CD4-positive, alpha-beta T cell treated with Interleukin-6 for 4 hours (primary cell): ENCODE data around the gene STEEP1.
A peak's percentile ranks its signal among the peaks of the same experiment; 100 is the strongest.
"Not testable (repeated sequence)": the region's sequence is repeated elsewhere in the genome, so short reads cannot be mapped to it uniquely, and the experiment has no call there.

Source experiments
- DNase-seq: peaks from one replicate; pipeline ENCODE4 v3.0.0-alpha.2; 2020; ENCODE audit warnings: mixed read lengths

Gene STEEP1

DNA sequence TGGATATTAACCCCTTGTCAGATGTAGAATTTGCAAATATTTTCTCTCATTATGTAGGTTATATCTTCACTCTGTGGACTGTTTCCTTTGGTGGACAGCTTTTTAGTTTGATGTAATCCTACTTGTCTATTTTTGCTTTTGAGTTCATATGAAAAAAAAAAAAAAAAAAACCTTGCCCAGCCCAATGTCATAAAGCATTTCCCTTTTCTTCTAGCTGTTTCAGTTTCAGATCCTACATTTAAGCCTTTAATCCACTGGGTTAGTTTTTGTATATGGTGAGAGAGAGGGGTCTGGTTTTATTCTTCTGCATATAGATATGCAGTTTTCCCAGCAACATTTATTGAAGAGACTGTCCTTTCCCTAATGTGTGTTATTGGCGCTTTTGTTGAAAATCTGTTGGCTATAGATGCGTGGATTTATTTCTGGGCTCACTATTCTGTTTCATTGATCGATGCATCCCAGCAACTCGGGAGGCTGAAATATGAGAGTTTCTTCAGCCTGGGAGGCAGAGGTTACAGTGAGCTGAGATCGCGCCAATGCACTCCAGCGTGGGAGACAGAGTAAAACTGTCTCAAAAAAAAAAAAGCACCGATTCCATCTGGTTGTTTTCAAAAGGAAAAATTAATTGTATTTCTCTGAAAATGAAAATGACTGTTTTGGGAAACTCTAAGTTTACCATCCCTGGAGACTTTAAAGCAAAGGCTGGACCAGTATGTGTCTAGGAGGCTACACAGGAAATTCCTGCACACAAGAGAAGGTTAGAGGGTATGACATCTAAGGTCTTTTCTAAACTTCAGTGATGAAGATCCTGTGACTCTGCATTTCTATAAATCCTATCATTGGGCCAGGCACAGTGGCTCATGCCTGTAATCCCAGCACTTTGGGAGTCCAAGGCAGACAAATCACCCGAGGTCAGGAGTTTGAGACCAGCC, 35.6 kb downstream of the STEEP1 start:
- no peak for DNase-seq

DNA sequence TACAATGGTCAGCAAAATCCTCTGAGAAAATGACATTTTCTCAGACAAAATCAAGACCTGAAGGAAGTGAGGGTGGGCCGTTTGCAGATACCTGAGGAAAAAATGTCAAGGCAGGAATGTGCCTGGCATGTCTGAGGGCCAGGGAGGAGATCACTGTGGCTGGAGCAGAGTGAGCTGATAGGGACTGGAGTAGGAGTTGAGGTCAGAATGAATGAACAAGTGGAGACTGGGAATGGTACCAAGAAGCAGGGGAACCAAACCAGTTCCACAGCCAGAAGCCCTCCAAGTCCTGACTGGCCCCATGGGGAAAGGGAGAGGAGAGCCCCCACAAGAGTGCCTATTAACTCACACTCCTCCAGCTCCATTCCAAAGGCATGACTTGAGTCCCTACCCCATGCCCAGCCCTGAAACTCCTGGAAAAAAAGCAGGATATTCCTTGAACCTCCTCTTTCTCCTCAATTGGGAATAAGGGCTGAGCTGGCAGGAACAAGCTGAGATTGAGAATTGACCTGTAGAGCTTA, 41.5 kb downstream of the STEEP1 start:
- no peak for DNase-seq

DNA sequence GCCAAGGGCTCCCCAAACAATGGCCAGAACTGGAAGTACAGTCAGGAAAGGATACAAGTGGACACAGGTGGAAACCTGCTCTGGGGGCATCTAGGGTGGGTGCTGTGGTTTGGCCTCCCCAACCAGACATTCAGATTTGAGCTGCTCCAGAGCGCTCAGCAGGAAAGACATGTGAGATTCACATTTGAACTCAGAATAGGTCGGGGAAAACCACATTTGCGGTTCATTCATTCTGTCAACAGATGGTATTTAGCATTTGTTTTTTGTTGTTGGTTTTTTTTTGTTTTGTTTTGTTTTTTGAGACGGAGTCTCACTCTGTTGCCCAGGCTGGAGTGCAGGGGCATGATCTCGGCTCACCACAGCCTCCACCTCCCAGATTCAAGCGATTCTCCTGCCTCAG, 44.0 kb downstream of the STEEP1 start:
- DNase-seq: no peak

DNA sequence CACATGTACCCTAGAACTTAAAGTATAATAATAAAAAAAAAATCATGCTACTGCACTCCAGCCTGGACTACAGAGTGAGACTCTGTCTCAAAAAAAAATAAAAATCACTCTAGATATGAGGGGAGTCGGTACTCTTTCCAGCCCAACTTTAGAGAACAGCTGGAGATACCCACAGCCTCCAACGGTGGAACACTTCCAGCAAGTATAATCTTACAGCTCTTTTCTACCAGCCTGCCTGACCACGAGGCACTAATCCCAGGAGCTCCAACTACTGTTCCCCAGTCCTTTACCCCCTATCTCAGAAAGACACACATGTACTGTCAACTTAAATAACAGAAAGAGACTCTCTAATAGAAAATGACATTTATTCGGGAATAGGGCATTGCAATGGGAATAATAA, 46.8 kb downstream of the STEEP1 start:
- DNase-seq: no peak

DNA sequence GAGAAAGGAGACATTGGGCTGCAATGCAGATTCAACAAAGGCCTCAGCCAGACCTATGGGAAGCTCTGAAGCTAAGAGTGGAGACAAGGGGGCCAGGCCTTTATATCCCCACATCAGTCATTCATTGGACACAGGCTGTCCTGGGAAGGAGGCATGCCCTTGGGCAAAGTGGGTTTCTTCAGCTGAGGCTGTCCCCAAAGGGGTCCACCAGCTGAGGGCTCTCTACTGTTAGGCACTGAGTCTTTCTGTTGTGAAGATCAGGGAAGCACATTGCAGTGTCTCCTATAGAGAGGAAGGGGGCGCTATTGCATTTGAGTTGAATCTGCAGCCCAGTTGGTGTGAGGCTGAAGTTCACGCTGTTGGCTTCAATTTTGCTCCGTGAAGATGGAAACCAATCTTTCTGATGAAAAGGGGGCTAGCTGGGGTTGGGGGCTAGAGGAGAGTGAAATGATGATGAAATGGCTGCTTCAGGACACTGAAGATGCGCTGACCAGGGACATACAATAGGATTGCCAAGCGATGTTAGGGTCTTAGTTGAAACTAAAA, 49.0 kb downstream of the STEEP1 start:
- DNase-seq: peak; percentile 49

DNA sequence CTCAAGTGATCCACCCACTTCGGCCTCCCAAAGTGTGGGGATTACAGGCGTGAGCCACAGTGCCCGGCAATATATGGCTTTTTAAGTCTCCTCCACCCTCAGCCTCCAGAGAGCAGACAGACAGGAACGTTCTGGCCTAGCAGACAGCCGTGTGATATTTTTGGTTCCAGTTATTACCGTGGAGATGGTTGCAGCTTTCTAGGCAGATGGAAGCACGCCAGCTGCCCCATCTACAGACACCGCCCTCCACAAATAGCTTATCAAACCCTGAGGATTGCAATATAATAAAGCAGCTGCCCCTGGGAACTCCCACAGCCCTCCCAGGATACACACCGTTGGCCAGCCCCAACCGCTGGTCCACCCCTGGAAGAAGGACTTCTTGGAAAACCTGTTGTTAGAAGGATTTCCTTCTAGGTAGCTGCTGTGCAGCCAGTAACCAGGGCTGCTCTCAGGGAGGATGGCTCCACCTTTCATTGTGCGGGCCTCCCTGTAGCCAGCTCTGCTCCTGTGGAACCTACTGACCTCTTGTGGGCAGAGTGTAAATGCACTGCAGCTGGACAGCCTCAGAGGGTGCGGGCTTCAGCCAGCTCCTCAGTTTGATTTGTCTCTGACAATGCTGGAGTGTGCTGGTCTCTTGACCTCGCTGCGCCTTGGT, 52.9 kb downstream of the STEEP1 start:
- peak; percentile 21 for DNase-seq

DNA sequence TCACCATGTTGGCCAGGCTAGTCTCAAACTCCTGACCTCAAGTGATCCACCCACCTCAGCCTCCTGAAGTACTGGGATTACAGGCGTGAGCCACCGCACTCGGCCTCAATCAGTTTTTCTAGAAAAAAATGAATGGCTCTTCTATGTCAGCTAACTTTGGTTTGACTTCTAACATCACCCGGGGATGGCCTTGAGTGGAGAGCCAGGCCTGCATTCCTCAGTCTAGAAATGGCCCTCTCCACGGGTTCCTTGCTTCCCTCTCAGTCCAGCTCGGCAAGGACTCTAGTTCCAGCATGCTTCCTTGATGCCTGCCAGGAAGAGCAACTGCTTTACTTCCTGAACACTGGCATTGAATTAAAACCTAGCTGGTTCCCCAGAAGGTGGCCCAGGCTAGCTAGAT, 58.0 kb downstream of the STEEP1 start:
- DNase-seq: no peak

DNA sequence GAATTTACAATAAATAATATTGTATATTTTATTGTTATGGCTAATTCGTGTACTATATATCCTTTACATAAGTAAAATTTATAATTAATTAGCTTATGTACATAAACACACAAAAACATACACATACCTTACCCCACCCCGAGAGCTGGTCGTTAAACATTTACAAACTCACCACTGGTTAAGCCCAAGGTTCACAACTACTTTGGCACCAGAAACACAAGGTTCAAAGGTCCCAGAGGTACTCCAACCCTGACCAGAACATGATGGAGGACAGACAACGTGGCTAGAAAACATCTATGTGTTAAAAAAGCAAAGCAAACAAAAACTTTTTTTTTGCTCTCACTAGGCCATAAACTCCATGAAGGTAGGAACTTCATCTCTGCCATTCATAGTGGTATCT, 59.3 kb downstream of the STEEP1 start:
- no peak for DNase-seq

DNA sequence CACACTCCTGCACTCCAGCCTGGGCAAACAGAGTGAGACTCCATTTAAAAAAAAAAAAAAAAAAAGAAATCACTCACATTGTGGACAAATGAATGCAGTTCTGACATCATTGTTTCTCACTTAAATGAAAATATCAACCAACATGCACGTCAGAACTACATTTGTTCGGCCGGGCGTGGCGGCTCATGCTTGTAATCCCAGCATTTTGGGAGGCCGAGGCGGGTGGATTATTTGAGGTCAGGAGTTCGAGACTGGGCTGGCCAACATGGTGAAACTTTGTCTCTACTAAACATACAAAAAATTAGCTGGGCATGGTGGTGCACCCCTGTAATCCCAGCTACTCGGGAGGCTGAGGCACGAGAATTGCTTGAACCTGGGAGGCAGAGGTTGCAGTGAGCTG, 60.1 kb downstream of the STEEP1 start:
- not testable (repeated sequence) for DNase-seq

DNA sequence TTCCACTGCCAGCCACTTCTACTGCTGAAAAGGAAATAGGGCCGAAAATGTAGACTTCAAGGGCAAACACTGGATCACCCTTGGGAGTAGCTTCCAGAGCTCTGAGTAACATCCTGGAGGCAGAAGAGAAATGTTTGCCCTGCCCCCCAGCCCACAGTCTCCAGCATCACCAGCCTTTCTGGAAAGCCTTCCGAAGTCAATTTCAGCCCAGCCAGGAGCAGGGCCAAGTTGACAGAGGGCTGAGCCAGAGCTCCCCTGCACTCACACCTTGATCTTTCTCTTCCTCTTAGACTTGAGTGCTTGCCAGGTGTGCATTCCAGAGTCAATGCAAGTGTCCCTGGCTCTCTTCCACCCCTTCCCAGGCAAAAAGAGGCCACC, 61.7 kb downstream of the STEEP1 start:
- DNase-seq: no peak

DNA sequence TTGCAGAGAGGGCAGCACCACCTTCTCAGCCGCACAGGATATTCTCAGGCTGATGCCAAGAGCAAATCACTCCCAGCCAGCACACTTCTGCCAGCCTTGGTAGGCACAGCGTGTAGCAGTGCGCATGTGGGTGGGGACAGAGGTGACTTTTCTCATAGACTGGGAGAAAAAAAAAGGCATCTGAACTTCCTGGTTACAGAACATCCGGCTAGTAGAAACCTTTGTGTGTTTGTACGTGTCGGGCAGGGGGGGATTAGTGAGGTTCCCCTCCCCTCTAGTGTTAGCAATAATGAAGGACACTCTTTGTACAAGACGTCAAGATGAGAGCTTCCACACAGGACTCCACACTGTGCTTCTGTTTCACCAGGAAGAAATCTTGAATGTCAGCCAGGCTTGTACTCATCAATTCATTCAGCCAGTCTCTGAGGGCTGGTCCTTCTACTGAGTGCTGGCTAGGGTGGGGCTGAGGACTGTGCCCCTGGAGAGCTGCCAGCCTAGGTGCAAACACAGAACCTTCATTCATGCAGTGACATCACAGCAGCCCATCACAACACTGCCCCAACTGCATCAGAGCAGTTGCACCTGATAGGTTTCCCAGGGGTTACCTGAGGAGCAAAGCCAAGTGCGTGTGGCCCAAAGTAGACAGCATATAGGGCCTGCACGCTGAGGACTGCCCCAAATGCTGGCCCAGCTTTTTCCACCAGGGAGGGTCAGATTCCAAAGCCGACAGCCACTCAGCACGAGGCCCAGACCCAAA, 62.3 kb downstream of the STEEP1 start:
- peak; percentile 58 for DNase-seq

DNA sequence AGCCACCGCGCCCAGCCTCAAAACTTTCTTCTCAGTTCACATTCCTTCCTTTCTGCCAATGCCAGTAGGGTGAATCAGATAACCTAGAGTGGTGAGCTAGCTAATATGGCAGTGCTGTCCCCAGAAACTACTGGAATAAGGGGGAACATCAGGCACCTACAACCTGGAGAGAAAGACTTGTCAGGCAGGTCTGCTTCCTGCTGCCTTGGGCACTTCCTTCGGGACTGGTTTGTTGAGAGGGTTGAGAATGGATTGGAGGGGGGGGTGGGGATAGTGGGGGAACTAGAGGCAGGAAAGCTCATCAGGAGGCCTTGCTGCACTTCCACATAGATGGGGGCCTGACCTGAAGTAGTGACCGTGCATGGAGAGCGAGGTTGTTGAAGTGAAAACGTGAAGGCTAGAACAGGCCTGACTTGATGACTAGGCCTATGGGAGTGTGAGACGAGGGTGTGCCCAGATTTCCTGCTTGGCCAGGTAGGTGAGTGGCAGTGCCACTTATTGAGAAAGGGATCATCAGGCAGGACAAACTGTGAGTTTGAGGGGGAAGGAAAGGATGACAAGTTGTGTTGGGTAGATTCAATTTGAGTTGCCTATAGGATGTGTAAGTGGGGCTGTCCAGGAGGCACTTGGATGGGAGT, 63.6 kb downstream of the STEEP1 start:
- no peak for DNase-seq

DNA sequence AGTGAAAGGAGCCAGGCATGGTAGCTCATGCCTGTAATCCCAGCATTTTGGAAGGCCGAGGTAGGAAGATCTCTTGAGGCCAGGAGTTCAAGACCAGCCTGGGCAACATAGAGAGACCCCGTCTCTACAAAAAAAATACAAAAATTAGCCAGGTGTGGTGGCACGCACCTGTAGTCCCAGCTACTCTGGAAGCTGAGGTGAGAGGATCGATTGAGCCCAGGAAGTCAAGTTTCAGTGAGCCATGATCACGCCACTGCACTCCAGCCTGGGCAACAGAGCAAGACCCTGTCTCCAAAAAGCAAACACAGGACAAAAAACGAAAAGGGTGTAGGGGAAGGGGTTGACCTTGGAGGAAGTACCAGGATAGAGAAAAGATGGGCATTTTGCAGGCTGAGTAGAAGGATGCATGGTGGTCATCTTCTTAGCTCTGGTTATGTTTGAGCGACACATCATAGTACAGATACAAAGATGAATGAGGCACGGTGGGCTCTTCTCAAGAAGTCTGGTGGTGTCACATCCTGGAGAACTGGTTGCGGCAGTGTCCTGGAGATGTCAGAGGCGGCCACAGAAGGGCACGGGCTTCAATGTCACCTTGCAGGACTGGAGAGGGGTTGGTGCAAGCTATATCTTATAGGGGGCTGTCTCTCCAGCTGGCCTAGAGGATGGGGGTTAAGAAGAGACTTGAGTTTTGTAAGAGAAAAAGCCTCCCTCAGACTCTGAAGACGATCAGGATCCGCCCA, 65.0 kb downstream of the STEEP1 start:
- DNase-seq: no peak

DNA sequence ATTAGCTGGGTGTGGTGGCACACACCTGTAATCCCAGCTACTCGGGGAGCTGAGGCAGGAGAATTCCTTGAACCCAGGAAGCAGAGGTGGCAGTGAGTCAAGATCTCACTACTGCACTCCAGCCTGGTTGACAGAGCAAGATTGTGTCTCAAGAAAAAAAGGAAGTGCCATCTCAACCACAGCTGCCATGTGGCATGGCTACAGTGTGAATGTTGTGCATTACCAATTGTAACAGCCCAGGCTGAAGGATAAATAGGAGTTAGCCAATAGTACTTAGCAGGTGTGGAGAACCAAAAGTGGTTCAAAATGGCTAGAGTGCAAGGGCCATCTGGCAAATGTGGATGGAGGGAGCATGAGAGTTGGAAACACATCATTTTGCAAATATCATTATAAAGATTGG, 68.0 kb downstream of the STEEP1 start:
- DNase-seq: no peak

DNA sequence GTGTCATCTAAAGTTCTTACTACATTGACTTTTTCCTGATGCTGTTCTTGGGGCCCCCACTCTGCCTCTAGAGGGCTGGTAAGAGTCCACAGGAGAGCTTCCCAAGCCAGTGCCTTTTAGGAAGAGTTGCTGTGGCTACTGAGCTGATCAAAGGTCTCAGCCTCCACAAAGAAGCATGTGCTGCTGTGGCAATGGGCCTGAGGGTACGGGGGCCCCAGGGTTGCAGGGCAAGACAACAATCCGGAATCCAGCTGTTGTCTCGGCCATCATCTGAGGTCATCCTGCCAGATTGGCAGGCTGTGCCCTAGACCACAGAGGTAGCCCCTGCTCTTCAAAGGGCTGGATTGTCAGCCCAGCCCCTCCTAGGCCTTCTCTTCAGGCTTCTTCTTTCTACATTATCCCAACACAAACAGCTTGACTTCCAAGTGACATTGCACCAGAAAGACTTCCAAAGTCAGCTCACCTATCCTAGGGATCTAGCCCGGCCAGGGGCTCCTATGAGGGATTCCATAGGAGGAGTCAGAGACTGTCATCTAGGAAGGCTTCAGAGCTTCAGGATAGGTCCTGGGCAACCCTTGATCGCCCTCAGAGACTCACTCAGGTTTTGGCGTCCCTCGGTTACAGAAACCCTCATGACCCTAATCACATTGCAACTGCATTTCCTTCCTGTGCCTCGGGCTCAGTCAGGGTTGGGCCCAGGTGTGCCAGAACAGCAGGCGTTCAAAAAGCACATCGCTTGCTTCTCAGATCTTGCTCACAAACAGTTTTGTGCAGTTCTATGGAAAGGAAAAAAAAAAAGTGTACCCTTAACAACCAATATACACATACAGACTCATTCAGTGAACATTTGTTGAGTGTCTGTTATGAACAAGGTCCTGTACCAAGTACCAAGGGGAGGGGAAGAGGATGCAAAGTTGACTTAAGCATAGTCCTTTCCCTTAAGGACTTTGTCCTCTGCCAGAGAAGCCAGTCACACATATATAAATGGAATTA, 69.2 kb downstream of the STEEP1 start:
- peak; percentile 34 for DNase-seq

DNA sequence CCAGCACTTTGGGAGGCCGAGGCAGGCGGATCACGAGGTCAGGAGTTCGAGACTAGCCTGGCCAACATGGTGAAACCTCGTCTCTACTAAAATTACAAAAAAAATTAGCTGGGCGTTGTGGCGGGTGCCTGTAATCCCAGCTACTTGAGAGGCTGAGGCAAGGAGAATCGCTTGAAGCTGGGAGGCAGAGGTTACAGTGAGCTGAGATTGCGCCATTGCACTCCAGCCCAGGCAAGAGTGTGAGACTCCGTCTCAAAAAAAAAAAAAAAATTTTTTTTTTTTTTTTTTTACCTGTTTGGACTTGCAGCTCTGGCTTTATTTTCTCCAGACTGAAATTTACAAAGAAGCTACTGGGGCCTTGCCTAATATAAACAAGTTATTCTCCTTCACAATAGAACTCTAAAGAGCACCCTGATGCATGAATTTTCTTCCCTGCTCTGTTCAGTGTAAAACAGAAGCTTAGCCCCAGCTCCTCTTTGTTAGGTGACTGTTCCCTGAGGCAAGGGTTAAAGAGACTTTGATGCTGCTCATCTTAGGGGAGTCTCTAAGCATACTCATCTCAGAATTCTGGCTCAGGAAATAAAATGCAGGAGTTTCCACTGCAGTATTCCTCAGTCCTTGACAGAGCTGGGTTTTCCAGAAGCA, 71.2 kb downstream of the STEEP1 start:
- DNase-seq: not testable (repeated sequence)

DNA sequence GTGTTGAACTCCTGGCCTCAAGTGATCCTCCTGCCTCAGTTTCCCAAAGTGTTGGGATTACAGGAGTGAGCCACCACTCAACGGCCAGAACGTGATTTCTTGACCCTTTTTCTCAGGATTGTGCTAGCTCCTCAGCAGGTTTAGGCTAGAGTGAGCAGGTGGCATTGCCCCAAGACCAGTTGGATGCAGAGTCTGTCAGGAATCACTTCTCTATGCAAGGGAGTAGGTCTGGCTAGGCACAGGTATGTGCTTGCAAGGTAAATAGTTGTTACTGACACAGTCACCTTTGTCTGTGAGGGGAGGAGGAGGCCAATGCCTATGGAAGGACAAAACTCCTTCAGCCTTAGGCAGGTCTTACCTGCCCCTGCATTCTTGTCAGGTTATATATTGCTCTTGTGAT, 72.7 kb downstream of the STEEP1 start:
- no peak for DNase-seq

DNA sequence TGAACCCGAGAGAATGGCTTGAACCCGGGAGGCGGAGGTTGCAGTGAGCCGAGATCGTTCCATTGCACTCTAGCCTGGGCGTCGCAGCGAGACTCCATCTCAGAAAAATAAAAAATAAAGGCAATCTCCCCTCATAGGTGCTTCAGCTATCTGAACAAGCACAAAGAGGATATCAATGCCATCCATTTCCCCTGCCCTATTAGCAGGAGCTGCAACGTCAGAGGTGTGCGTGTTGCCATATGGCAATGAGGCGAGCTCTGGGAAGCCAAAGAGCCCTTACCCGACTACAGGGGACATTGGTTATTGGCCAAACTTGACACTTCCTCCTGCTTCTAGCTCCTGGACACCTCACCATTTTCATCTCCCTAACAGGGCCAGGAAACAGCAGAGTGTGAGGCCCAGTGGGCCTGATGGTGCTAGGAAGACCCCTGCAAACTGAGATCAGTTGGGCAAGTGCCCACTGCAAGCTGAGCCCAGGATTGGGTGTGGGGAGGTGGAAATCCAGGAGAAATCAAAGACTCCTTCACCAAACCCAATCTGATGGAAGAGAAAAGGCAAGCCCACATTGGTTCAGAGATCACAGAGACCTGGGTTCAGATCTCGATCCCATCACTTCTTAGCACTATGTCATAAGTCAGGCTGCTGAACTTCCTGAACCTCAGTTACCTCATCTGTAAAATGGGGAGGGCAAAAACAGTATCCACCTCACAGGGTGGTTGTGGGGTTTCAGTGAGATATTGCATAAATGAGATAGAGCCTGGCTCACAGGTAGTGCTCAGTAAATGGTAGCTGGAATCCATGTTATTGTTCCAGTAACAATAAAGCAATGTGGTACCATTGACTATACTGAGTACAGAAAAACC, 75.8 kb downstream of the STEEP1 start:
- no peak for DNase-seq

DNA sequence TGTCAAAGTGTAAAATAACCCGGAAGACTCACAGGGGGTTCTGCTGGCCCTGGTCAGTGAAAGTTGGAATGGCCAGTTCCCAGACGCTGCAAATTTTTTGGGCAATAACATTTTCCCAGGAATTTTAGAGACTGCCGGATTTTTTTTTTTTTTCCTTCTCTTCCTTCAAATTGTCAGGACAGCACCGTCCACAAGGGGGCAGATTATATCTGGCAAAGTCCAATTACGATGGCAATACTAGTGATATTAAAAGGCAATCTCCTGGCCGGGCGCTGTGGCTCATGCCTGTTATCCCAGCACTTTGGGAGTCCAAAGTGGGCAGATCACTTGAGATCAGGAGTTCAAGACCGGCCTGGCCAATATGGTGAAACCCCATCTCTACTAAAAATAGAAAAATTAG, 76.5 kb downstream of the STEEP1 start:
- peak; percentile 57 for DNase-seq
